GM12878 (cell line): Measurements from ENCODE around the gene MGMT. TPM values are rescaled to one million over a fixed set of nuclear protein-coding genes. Genes with fewer than 3 reads are reported as not detected.

Source experiments
- ATAC-seq: fragments of 200-7000 bp; cut with Tn5 transposase; 3 replicates; pipeline ENCODE4 v1.9.1; 2020; ENCODE audit warnings: mild to moderate bottlenecking, moderate library complexity
- BruUV-seq: library from RNA; stranded (reverse); fragments of 400-500 nt; replicated peaks from 2 replicates; lab custom pipeline; 2021; lab: Mats Ljungman, UMichigan
- CTCF ChIA-PET: fragments of 300-600 bp; sonication (Branson Sonifier 250); formaldehyde crosslinking; extraction: SDS; loops from one replicate; lab custom pipeline; 2021; ENCODE audit warnings: inconsistent platforms; lab: Yijun Ruan, JAX
- POLR2A ChIA-PET: fragments of 350-600 bp; formaldehyde crosslinking; extraction: SDS; loops from one replicate; lab custom pipeline; 2021; ENCODE audit warnings: inconsistent platforms; lab: Charles Lee
- RAD21 ChIA-PET: fragments of 300-600 bp; sonication (Branson Sonifier 250); formaldehyde crosslinking; loops from one replicate; lab custom pipeline; 2023; ENCODE audit warnings: antibody characterized with exemption; ENCODE audit not compliant: unreplicated experiment; lab: Charles Lee
- SMC1A ChIA-PET: fragments of 300-600 bp; sonication (Branson Sonifier 250); formaldehyde crosslinking; loops from one replicate; lab custom pipeline; 2023; ENCODE audit not compliant: unreplicated experiment, uncharacterized antibody; lab: Charles Lee
- DNase-seq: peaks from one replicate; pipeline ENCODE4 v3.0.0-alpha.2; 2011; ENCODE audit warnings: low read depth, low spot score
- FAIRE-seq: peaks from 3 replicates; lab custom pipeline; 2011; peaks lifted over from hg19 to GRCh38; lab: Jason Lieb, UNC
- H2AFZ ChIP-seq: 2 replicates; pipeline ENCODE4 v1.6.0; 2011; ENCODE audit warnings: low read depth, low read length, control low read depth; ENCODE audit not compliant: control insufficient read depth
- H3K27ac ChIP-seq: 2 replicates; pipeline ENCODE4 v1.5.1; 2011; ENCODE audit warnings: control low read depth; ENCODE audit not compliant: control insufficient read depth, insufficient read depth
- H3K27me3 ChIP-seq, 2 experiments: replicated peaks in 1 of 2; 2 replicates each; pipeline versions ENCODE4 v1.6.0 to v1.6.1; 2011; ENCODE audit warnings: low read length in 1 of 2; ENCODE audit not compliant: control insufficient read depth in 2 of 2, insufficient read depth in 2 of 2
- H3K36me3 ChIP-seq, 2 experiments: 2 replicates each; pipeline ENCODE4 v1.5.1; 2011; ENCODE audit warnings: low read length in 1 of 2; ENCODE audit not compliant: control insufficient read depth in 2 of 2, insufficient read depth in 2 of 2
- H3K4me1 ChIP-seq: 2 replicates; pipeline ENCODE4 v1.6.1; 2011; ENCODE audit warnings: mild to moderate bottlenecking, low read length, moderate library complexity, mixed read lengths; ENCODE audit not compliant: control insufficient read depth, insufficient read depth
- H3K4me2 ChIP-seq: 2 replicates; pipeline ENCODE4 v1.6.0; 2011; ENCODE audit warnings: control low read depth; ENCODE audit not compliant: control insufficient read depth, insufficient read depth
- H3K4me3 ChIP-seq: fragments of 200-600 bp; sonication (generic); 2 replicates; pipeline ENCODE4 v1.5.1; 2016
- H3K79me2 ChIP-seq: 2 replicates; pipeline ENCODE4 v1.6.0; 2011; ENCODE audit warnings: low read length; ENCODE audit not compliant: control insufficient read depth, insufficient read depth
- H3K9ac ChIP-seq: 2 replicates; pipeline ENCODE4 v1.8.0; 2011; ENCODE audit warnings: low read length, control low read depth, mixed read lengths; ENCODE audit not compliant: control insufficient read depth, insufficient read depth
- H3K9me3 ChIP-seq: replicated peaks from 3 replicates; pipeline ENCODE4 v1.5.1; 2011; ENCODE audit warnings: mild to moderate bottlenecking, low read length; ENCODE audit not compliant: control insufficient read depth, insufficient read depth
- H4K20me1 ChIP-seq: 2 replicates; pipeline ENCODE4 v1.6.0; 2011; ENCODE audit not compliant: control insufficient read depth, insufficient read depth
- BACH1 ChIP-seq: fragments of 450-650 bp; IDR thresholded peaks from 2 replicates; pipeline ENCODE4 v1.6.1; 2017; ENCODE audit warnings: mild to moderate bottlenecking, borderline replicate concordance
- BCL11A ChIP-seq: IDR thresholded peaks from 2 replicates; pipeline ENCODE4 v1.6.1; 2011; ENCODE audit warnings: low read depth, low read length
- EGR1 ChIP-seq, 2 experiments: IDR thresholded peaks; 1 replicate in 1 of 2; 2 replicates in 1 of 2; pipeline ENCODE4 v1.6.1; 2011 to 2012; ENCODE audit warnings: low read depth in 2 of 2, low read length in 2 of 2, borderline replicate concordance in 1 of 2, mild to moderate bottlenecking in 1 of 2, moderate library complexity in 1 of 2
- FOS ChIP-seq: IDR thresholded peaks from 3 replicates; pipeline ENCODE4 v1.6.1; 2011; ENCODE audit warnings: borderline replicate concordance; ENCODE audit not compliant: insufficient read length; ENCODE audit errors: extremely low read depth
- FOXM1 ChIP-seq: IDR thresholded peaks from 2 replicates; pipeline ENCODE4 v1.6.1; 2012; ENCODE audit warnings: low read depth, mild to moderate bottlenecking, inconsistent platforms, low read length, moderate library complexity
- IKZF1 ChIP-seq: fragments of 450-650 bp; conservative IDR thresholded peaks from 2 replicates; pipeline ENCODE4 v1.6.1; 2017; ENCODE audit warnings: antibody characterized with exemption, mild to moderate bottlenecking
- JUND ChIP-seq: IDR thresholded peaks from 2 replicates; pipeline ENCODE4 v1.6.1; 2012; ENCODE audit warnings: low read depth, mild to moderate bottlenecking, low read length, improper control_type of control experiment, moderate library complexity
- KAT2A ChIP-seq: conservative IDR thresholded peaks from 2 replicates; pipeline ENCODE4 v1.6.1; 2011; ENCODE audit warnings: low read depth, low read length; ENCODE audit not compliant: control insufficient read depth
- MXI1 ChIP-seq: fragments of 150-350 bp; IDR thresholded peaks from 2 replicates; pipeline ENCODE4 v1.6.1; 2011; ENCODE audit warnings: low read depth, mild to moderate bottlenecking, inconsistent platforms, low read length, improper control_type of control experiment
- NRF1 ChIP-seq: conservative IDR thresholded peaks from 2 replicates; pipeline ENCODE4 v1.6.1; 2011; ENCODE audit warnings: mild to moderate bottlenecking, low read depth, low read length, improper control_type of control experiment
- POU2F2 ChIP-seq: IDR thresholded peaks from 3 replicates; pipeline ENCODE4 v1.6.1; 2011; ENCODE audit warnings: low read depth, mild to moderate bottlenecking, low read length, borderline replicate concordance
- RAD21 ChIP-seq: IDR thresholded peaks from 2 replicates; pipeline ENCODE4 v1.6.1; 2011; ENCODE audit warnings: mild to moderate bottlenecking, low read depth, low read length, moderate library complexity; ENCODE audit not compliant: insufficient read depth
- RBBP5 ChIP-seq: fragments of 200-600 bp; sonication (generic); conservative IDR thresholded peaks from 2 replicates; pipeline ENCODE4 v1.6.1; 2016
- SMC3 ChIP-seq: IDR thresholded peaks from 2 replicates; pipeline ENCODE4 v1.6.1; 2011; ENCODE audit warnings: low read length, improper control_type of control experiment, borderline replicate concordance
- SRF ChIP-seq, 2 experiments: IDR thresholded peaks; 2 replicates each; pipeline ENCODE4 v1.6.1; 2011; ENCODE audit warnings: low read depth in 2 of 2, low read length in 2 of 2, mild to moderate bottlenecking in 1 of 2, moderate library complexity in 1 of 2
- STAT3 ChIP-seq: IDR thresholded peaks from 2 replicates; pipeline ENCODE4 v1.6.1; 2011; ENCODE audit warnings: low read depth, low read length, improper control_type of control experiment
- SUPT20H ChIP-seq: IDR thresholded peaks from 2 replicates; pipeline ENCODE4 v1.6.1; 2011; ENCODE audit warnings: low read depth, mild to moderate bottlenecking, low read length, moderate library complexity, borderline replicate concordance; ENCODE audit not compliant: control insufficient read depth
- ZBED1 ChIP-seq: IDR thresholded peaks from 2 replicates; pipeline ENCODE4 v1.6.1; 2016; ENCODE audit warnings: borderline replicate concordance
- ZNF207 ChIP-seq: fragments of 450-650 bp; IDR thresholded peaks from 2 replicates; pipeline ENCODE4 v1.6.1; 2014; ENCODE audit warnings: antibody characterized with exemption, mild to moderate bottlenecking, borderline replicate concordance
- ZNF217 ChIP-seq: fragments of 450-650 bp; IDR thresholded peaks from 2 replicates; pipeline ENCODE4 v1.6.1; 2017; ENCODE audit warnings: antibody characterized with exemption, mild to moderate bottlenecking
- ZNF24 ChIP-seq: fragments of 450-650 bp; IDR thresholded peaks from 2 replicates; pipeline ENCODE4 v1.6.1; 2017; ENCODE audit warnings: antibody characterized with exemption, mild to moderate bottlenecking
- WGBS: methylation state at CpG from one replicate; pipeline ENCODE4 v1.1.6; 2016; ENCODE audit warnings: low lambda C conversion rate; ENCODE audit not compliant: insufficient replicate concordance, insufficient coverage; ENCODE audit errors: missing lambda C conversion rate; 5-methylcytosine and 5-hydroxymethylcytosine counted together
- in situ Hi-C: fragments of 300-500 bp; cut with MboI; formaldehyde crosslinking; loops from 9 replicates; pipeline ENCODE4 v1.14.3; 2018; ENCODE audit warnings: mixed read lengths
- intact Hi-C: fragments of 100-400 bp; cut with micrococcal nuclease; formaldehyde crosslinking; loops from one replicate; pipeline ENCODE4 v1.14.2; 2022; ENCODE audit not compliant: unreplicated experiment
- polyA plus RNA-seq, 11 experiments: library from polyadenylated mRNA; depleted of rRNA in 4 of 11; unstranded in 6 of 11; stranded (reverse) in 5 of 11; fragments of >200 nt; fragmentation: Nextera tagmentation in 4 of 11; fragmentation: Illumina TruSeq in 1 of 11; extraction: Ambion mirVana in 4 of 11; extraction: Trizol in 1 of 11; gene quantifications; 1 replicate in 1 of 11; 2 replicates in 10 of 11; pipeline versions ENCODE4 v1.2.1 to v1.2.3, GENCODE V29; 2011 to 2016; ENCODE audit warnings: inconsistent platforms in 2 of 11, missing spikeins in 2 of 11, low read depth in 1 of 11
- total RNA-seq, 4 experiments: library from RNA; depleted of rRNA in 3 of 4; stranded (reverse); fragments of >200 nt in 3 of 4; fragmentation: Illumina TruSeq in 1 of 4; extraction: Trizol in 1 of 4; gene quantifications; 2 replicates each; pipeline versions ENCODE4 v1.2.1 to v1.2.3, GENCODE V29; 2013 to 2021
- TF ChIP-seq, protein P1 (sequence below): fragments of 450-650 bp; conservative IDR thresholded peaks from 2 replicates; pipeline ENCODE4 v1.6.1; 2017; ENCODE audit warnings: mild to moderate bottlenecking, moderate library complexity
- TF ChIP-seq, protein P2 (sequence below): IDR thresholded peaks from 2 replicates; pipeline ENCODE4 v1.6.1; 2011; ENCODE audit warnings: mild to moderate bottlenecking, low read depth, low read length, moderate library complexity; ENCODE audit not compliant: insufficient replicate concordance

Gene MGMT
- total and polyA plus RNA-seq, 10 of the 15 experiments (the other 5 are each of a cell fraction or from before 2014, with no cell fraction given) = 0.16 to 24.2 (median 13.3) TPM

DNA sequence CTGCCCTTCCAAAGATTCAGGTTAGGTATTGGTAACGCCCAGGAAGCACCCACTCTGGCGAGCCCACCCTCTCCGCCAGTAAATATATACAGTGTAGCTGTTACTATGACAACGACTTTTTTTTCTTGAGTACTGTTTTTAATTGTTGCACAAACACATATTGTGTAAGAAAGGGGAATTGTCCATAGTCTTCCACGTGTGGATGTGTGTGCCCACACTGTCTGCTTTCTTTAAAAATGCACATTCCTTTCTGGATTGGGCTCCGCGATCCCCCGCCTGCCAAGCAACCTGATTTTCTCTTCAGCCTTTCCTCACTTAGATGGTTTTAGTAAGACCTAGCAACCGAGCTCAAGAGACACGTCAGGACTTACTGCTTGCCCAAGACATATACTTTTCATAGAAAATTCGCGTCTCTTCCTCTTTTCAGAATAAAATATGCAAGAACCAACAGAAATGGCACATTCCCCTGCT lies 249.2 kb downstream of the MGMT start (continued):
- TF ChIP-seq FOXM1 (no peak), KAT2A (no peak), SRF (IDR thresholded peaks at IDR 0.05; ENCODE audit: low read depth in 2 of 2, low read length in 2 of 2) (no peak), ZNF217 (no peak), ZNF207 (no peak), SMC3 (no peak)

DNA sequence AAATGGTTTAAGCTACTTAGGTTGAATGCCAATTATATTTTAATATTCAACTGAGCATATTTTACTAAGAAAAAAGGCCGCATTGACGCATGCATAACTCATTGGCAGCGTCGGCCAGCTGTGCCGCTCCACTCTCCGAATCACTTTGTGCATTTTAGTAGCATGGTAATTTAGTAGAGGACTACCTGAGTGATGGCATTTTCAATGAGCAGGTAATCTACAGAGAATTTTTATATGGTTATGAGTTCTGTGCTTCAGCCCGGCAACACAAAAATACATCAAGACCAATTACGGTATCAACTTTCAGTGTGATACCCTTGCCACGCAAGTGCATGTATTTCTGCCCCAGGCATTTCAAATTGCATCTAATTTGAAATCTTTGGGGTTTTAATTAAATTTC lies 249.8 kb downstream of the MGMT start:
- no peaks in the 10 kb centered on the region for H3K36me3 ChIP-seq
- intact Hi-C loops (no loop called here), in situ Hi-C loops (no loop called here)
- no peak overlapping the region for H3K27ac ChIP-seq
- CTCF ChIA-PET = no interaction called here
- no peaks in the 10 kb centered on the region for H4K20me1 ChIP-seq
- POLR2A ChIA-PET = interaction anchor here (0.5 kb wide), 1 partner anchor 1989 kb away, joined by 3 read pairs; no protein-coding TSS in a partner anchor
- H3K4me1 ChIP-seq = no peaks in the 10 kb centered on the region
- no TSS peak for BruUV-seq
- DNase-seq = no peak
- H3K79me2 ChIP-seq = no peaks in the 10 kb centered on the region
- no peak overlapping the region for H3K4me2 ChIP-seq
- 98% methylated on average over 9 of the region's 9 CpGs for WGBS
- H3K27me3 ChIP-seq = no peaks in the 10 kb centered on the region
- RAD21 ChIA-PET = no interaction called here
- no peak for ATAC-seq
- H2AFZ ChIP-seq = no peak overlapping the region
- H3K4me3 ChIP-seq = no peak overlapping the region
- H3K9me3 ChIP-seq = no peaks in the 10 kb centered on the region; the same call in 2 of the 3 replicates
- no peak overlapping the region for H3K9ac ChIP-seq
- SMC1A ChIA-PET = no interaction called here
- FAIRE-seq = no peak
- TF ChIP-seq STAT3 (no peak), BCL11A (no peak), ZBED1 (no peak), RBBP5 (no peak), BACH1 (no peak), FOS (no peak), NRF1 (no peak), POU2F2 (no peak), IKZF1 (no peak), JUND (no peak), SUPT20H (no peak), RAD21 (no peak), EGR1 (IDR thresholded peaks at IDR 0.05; ENCODE audit: borderline replicate concordance in 1 of 2, low read depth in 2 of 2, low read length in 2 of 2) (no peak), MXI1 (no peak), ZNF24 (no peak)
- TF ChIP-seq, protein P1, sequence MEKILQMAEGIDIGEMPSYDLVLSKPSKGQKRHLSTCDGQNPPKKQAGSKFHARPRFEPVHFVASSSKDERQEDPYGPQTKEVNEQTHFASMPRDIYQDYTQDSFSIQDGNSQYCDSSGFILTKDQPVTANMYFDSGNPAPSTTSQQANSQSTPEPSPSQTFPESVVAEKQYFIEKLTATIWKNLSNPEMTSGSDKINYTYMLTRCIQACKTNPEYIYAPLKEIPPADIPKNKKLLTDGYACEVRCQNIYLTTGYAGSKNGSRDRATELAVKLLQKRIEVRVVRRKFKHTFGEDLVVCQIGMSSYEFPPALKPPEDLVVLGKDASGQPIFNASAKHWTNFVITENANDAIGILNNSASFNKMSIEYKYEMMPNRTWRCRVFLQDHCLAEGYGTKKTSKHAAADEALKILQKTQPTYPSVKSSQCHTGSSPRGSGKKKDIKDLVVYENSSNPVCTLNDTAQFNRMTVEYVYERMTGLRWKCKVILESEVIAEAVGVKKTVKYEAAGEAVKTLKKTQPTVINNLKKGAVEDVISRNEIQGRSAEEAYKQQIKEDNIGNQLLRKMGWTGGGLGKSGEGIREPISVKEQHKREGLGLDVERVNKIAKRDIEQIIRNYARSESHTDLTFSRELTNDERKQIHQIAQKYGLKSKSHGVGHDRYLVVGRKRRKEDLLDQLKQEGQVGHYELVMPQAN = no peak
- TF ChIP-seq, protein P2, sequence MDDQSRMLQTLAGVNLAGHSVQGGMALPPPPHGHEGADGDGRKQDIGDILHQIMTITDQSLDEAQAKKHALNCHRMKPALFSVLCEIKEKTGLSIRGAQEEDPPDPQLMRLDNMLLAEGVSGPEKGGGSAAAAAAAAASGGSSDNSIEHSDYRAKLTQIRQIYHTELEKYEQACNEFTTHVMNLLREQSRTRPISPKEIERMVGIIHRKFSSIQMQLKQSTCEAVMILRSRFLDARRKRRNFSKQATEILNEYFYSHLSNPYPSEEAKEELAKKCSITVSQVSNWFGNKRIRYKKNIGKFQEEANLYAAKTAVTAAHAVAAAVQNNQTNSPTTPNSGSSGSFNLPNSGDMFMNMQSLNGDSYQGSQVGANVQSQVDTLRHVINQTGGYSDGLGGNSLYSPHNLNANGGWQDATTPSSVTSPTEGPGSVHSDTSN = no peak
